HEK293 (cell line): ENCODE data around the gene INHBA.
A peak's percentile ranks its signal among the peaks of the same experiment; 100 is the strongest.

Source experiments
- CTCF ChIP-seq: fragments of 450-650 bp; formaldehyde crosslinking; IDR thresholded peaks from 2 replicates; pipeline ENCODE4 v1.5.1; 2016; ENCODE audit warnings: missing biosample characterization, missing genetic modification characterization
- IKZF3 ChIP-seq: fragments of 450-650 bp; IDR thresholded peaks from 2 replicates; pipeline ENCODE4 v1.5.0; 2018; ENCODE audit warnings: missing biosample characterization, mild to moderate bottlenecking, missing genetic modification characterization, moderate library complexity
- PRDM1 ChIP-seq: fragments of 450-650 bp; formaldehyde crosslinking; IDR thresholded peaks from 2 replicates; pipeline ENCODE4; 2016; ENCODE audit warnings: missing biosample characterization, missing genetic modification characterization
- PRDM10 ChIP-seq: fragments of 450-650 bp; formaldehyde crosslinking; IDR thresholded peaks from 2 replicates; pipeline ENCODE4 v1.5.1; 2016; ENCODE audit warnings: missing biosample characterization, missing genetic modification characterization
- SP7 ChIP-seq: fragments of 450-650 bp; formaldehyde crosslinking; IDR thresholded peaks from 2 replicates; pipeline ENCODE4 v1.5.1; 2016; ENCODE audit warnings: missing biosample characterization, missing genetic modification characterization
- WT1 ChIP-seq: fragments of 450-650 bp; formaldehyde crosslinking; IDR thresholded peaks from 2 replicates; pipeline ENCODE4 v1.5.1; 2016; ENCODE audit warnings: missing biosample characterization, missing genetic modification characterization
- ZBTB1 ChIP-seq: fragments of 450-650 bp; formaldehyde crosslinking; IDR thresholded peaks from 2 replicates; pipeline ENCODE4 v1.5.1; 2016; ENCODE audit warnings: missing biosample characterization, missing genetic modification characterization
- ZBTB10 ChIP-seq: fragments of 450-650 bp; formaldehyde crosslinking; IDR thresholded peaks from 2 replicates; pipeline ENCODE4 v1.5.1; 2016; ENCODE audit warnings: missing biosample characterization, missing genetic modification characterization
- ZBTB17 ChIP-seq: fragments of 450-650 bp; formaldehyde crosslinking; IDR thresholded peaks from 2 replicates; pipeline ENCODE4 v1.5.1; 2016; ENCODE audit warnings: missing biosample characterization, missing genetic modification characterization
- ZBTB48 ChIP-seq: fragments of 450-650 bp; formaldehyde crosslinking; IDR thresholded peaks from 2 replicates; pipeline ENCODE4 v1.5.1; 2016; ENCODE audit warnings: missing biosample characterization, missing genetic modification characterization
- ZBTB8A ChIP-seq: fragments of 450-650 bp; formaldehyde crosslinking; IDR thresholded peaks from 2 replicates; pipeline ENCODE4 v1.5.1; 2016; ENCODE audit warnings: missing biosample characterization, missing genetic modification characterization
- ZNF24 ChIP-seq: fragments of 450-650 bp; formaldehyde crosslinking; IDR thresholded peaks from 2 replicates; pipeline ENCODE4 v1.5.1; 2016; ENCODE audit warnings: missing biosample characterization, missing genetic modification characterization
- ZNF366 ChIP-seq: fragments of 450-650 bp; formaldehyde crosslinking; conservative IDR thresholded peaks from 2 replicates; pipeline ENCODE4 v1.5.1; 2016; ENCODE audit warnings: missing biosample characterization, missing genetic modification characterization
- ZNF449 ChIP-seq: fragments of 450-650 bp; formaldehyde crosslinking; IDR thresholded peaks from 2 replicates; pipeline ENCODE4 v1.5.1; 2017; ENCODE audit warnings: missing biosample characterization, mild to moderate bottlenecking, missing genetic modification characterization, moderate library complexity
- ZNF629 ChIP-seq: fragments of 450-650 bp; formaldehyde crosslinking; IDR thresholded peaks from 2 replicates; pipeline ENCODE4 v1.5.1; 2017; ENCODE audit warnings: missing biosample characterization, missing genetic modification characterization
- ZNF645 ChIP-seq: fragments of 450-650 bp; formaldehyde crosslinking; IDR thresholded peaks from 2 replicates; pipeline ENCODE4; 2016; ENCODE audit warnings: missing biosample characterization, missing genetic modification characterization
- ZNF660 ChIP-seq: fragments of 450-650 bp; IDR thresholded peaks from 2 replicates; pipeline ENCODE4 v1.5.1; 2018; ENCODE audit warnings: missing biosample characterization, mild to moderate bottlenecking, missing genetic modification characterization
- ZNF707 ChIP-seq: fragments of 450-650 bp; formaldehyde crosslinking; IDR thresholded peaks from 2 replicates; pipeline ENCODE4 v1.5.1; 2016; ENCODE audit warnings: missing biosample characterization, missing genetic modification characterization

INHBA gene

GRCh38 chr7:41696323-41696916 lies 6.5 kb downstream of the INHBA start (continued):
- TF ChIP-seq ZNF366 (tag by site-specific recombination) (peak; percentile 51), ZBTB1 (tag by site-specific recombination) (no peak), CTCF (tag by site-specific recombination) (peak; percentile 61), ZNF660 (tag by site-specific recombination) (0 out of 2 replicates have a peak, but pooled peaks have one; percentile 27), ZBTB17 (tag by site-specific recombination) (peak; percentile 91), PRDM10 (tag by site-specific recombination) (peak; percentile 41; the same call in 1 of the 2 replicates), ZBTB48 (peak; percentile 76; the same call in 1 of the 2 replicates), WT1 (0 out of 2 replicates have a peak, but pooled peaks have one; percentile 34), PRDM1 (tag by site-specific recombination) (peak; percentile 58), SP7 (tag by site-specific recombination) (peak; percentile 59), ZNF629 (peak; percentile 58; the same call in 1 of the 2 replicates), ZBTB8A (peak; percentile 38; the same call in 1 of the 2 replicates), IKZF3 (tag by site-specific recombination) (peak; percentile 73), ZBTB10 (tag by site-specific recombination) (peak; percentile 40; the same call in 1 of the 2 replicates), ZNF645 (tag by site-specific recombination) (no peak), ZNF449 (tag by site-specific recombination) (no peak), ZNF707 (no peak), ZNF24 (tag by site-specific recombination) (peak; percentile 32; the same call in 1 of the 2 replicates)
